HCT116 (cell line): ENCODE results near the gene UAP1L1.

ENCODE experiments used
- CTCF ChIP-seq, 3 experiments: fragments of 200-600 bp in 1 of 3; sonication (generic) in 1 of 3; IDR thresholded peaks in 2 of 3; conservative IDR thresholded peaks in 1 of 3; 2 replicates each; pipeline ENCODE4 v1.5.1; 2012 to 2017; ENCODE audit warnings: low read depth in 2 of 3, low read length in 2 of 3, antibody characterized with exemption in 1 of 3, borderline replicate concordance in 1 of 3, control low read depth in 1 of 3, mild to moderate bottlenecking in 1 of 3, mixed read lengths in 1 of 3, mixed run types in 1 of 3, moderate library complexity in 1 of 3; ENCODE audit not compliant: insufficient read depth in 1 of 3
- EGR1 ChIP-seq: IDR thresholded peaks from 2 replicates; pipeline ENCODE4 v1.6.1; 2012; ENCODE audit warnings: low read depth
- EZH2 ChIP-seq: fragments of 200-600 bp; sonication (generic); IDR thresholded peaks from 2 replicates; pipeline ENCODE4 v1.6.1; 2017; ENCODE audit warnings: antibody characterized with exemption, mixed run types
- EZH2phosphoT487 ChIP-seq: fragments of 200-600 bp; IDR thresholded peaks from 2 replicates; pipeline ENCODE4 v1.6.1; 2018; ENCODE audit warnings: antibody characterized with exemption, borderline replicate concordance
- MAX ChIP-seq: IDR thresholded peaks from 2 replicates; pipeline ENCODE4 v1.6.1; 2012
- POLR2AphosphoS5 ChIP-seq: IDR thresholded peaks from 2 replicates; pipeline ENCODE4 v1.6.1; 2011; ENCODE audit warnings: mild to moderate bottlenecking, low read depth, low read length, moderate library complexity
- RAD21 ChIP-seq: IDR thresholded peaks from 2 replicates; pipeline ENCODE4 v1.6.1; 2012; ENCODE audit warnings: low read depth, mild to moderate bottlenecking
- REST ChIP-seq: IDR thresholded peaks from 2 replicates; pipeline ENCODE4 v1.6.1; 2012; ENCODE audit warnings: low read depth
- SIN3A ChIP-seq: IDR thresholded peaks from 2 replicates; pipeline ENCODE4 v1.6.1; 2012; ENCODE audit warnings: low read depth
- SRF ChIP-seq: IDR thresholded peaks from 2 replicates; pipeline ENCODE4 v1.6.1; 2012; ENCODE audit warnings: low read depth
- TCF7L2 ChIP-seq: IDR thresholded peaks from 2 replicates; pipeline ENCODE4 v1.7.0; 2011; ENCODE audit warnings: borderline replicate concordance, inconsistent platforms; ENCODE audit not compliant: insufficient read depth, insufficient read length; ENCODE audit errors: extremely low read depth
- YY1 ChIP-seq: IDR thresholded peaks from 2 replicates; pipeline ENCODE4 v1.6.1; 2011; ENCODE audit warnings: low read length, low read depth, moderate library complexity, mild to moderate bottlenecking; ENCODE audit not compliant: insufficient replicate concordance; ENCODE audit errors: extremely low read depth
- TF ChIP-seq, protein P1 (sequence below): IDR thresholded peaks from 2 replicates; pipeline ENCODE4 v1.6.1; 2011; ENCODE audit warnings: mild to moderate bottlenecking, low read length, moderate library complexity; ENCODE audit not compliant: insufficient replicate concordance; ENCODE audit errors: extremely low read depth

GRCh38 chr9:137039611-137040366 is 37.5 kb upstream of the UAP1L1 start:
- TF ChIP-seq CTCF (IDR thresholded peaks at IDR 0.05 in 2 of 3, conservative IDR thresholded peaks at IDR 0.05 in 1 of 3; ENCODE audit: borderline replicate concordance in 1 of 3, insufficient read depth in 1 of 3, low read depth in 2 of 3, low read length in 2 of 3) (no peak), RAD21 (no peak), REST (no peak), EZH2 (no peak), EZH2phosphoT487 (no peak), POLR2AphosphoS5 (no peak), SRF (no peak), EGR1 (no peak), YY1 (no peak), SIN3A (no peak), TCF7L2 (no peak), MAX (no peak)
- TF ChIP-seq, protein P1, sequence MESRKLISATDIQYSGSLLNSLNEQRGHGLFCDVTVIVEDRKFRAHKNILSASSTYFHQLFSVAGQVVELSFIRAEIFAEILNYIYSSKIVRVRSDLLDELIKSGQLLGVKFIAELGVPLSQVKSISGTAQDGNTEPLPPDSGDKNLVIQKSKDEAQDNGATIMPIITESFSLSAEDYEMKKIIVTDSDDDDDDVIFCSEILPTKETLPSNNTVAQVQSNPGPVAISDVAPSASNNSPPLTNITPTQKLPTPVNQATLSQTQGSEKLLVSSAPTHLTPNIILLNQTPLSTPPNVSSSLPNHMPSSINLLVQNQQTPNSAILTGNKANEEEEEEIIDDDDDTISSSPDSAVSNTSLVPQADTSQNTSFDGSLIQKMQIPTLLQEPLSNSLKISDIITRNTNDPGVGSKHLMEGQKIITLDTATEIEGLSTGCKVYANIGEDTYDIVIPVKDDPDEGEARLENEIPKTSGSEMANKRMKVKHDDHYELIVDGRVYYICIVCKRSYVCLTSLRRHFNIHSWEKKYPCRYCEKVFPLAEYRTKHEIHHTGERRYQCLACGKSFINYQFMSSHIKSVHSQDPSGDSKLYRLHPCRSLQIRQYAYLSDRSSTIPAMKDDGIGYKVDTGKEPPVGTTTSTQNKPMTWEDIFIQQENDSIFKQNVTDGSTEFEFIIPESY: no peak
